ENCODE results near the gene C17orf100. TPM values are rescaled to one million over a fixed set of nuclear protein-coding genes. Genes with fewer than 3 reads are reported as not detected.

C17orf100 gene
- total RNA-seq, 4 donors from 2014 or later, result 0.81 to 3.3 (median 1.6) TPM

DNA sequence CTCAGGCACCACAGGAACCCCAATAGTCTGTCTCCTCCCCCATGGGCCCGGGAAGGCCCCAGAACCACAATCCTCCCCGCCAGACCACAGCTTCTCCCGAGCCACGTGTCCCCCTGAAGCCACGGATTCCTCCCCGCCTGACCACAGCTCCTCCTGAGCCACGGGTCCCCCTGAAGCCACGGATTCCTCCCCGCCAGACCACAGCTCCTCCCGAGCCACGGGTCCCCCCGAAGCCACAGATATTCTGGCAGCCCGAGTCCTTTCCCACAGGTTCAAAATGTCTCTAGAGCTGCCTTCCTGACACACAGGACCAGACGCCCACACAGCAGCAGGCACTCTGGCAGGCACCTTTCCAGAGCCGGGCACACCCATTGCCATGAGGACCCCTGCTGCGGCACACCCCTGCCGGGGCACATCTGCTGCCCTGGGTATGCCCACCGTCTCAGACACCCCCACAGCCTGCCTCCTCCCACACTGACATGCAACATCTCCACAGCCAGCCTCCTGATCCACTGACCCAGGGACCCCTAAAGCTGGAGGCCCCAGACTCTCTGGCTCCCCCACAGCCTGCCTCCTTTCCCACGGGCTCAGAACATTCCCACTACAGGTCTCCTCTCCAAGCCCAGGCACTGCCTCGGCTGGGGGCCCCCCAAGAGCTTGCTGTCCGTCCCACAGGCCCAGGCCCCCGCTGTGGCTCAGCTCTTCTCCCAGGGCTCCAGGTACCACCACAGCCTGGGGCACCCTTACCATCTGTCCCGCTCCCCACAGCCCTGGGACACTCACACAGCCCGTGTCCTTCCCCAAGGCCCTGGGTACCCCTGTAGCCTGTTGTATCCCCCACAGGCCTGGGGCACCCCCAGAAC lies 13.3 kb upstream of the C17orf100 start:
- no peak for TF ChIP-seq POLR2A (IDR thresholded peaks at IDR 0.05)
- TF ChIP-seq, protein P1, sequence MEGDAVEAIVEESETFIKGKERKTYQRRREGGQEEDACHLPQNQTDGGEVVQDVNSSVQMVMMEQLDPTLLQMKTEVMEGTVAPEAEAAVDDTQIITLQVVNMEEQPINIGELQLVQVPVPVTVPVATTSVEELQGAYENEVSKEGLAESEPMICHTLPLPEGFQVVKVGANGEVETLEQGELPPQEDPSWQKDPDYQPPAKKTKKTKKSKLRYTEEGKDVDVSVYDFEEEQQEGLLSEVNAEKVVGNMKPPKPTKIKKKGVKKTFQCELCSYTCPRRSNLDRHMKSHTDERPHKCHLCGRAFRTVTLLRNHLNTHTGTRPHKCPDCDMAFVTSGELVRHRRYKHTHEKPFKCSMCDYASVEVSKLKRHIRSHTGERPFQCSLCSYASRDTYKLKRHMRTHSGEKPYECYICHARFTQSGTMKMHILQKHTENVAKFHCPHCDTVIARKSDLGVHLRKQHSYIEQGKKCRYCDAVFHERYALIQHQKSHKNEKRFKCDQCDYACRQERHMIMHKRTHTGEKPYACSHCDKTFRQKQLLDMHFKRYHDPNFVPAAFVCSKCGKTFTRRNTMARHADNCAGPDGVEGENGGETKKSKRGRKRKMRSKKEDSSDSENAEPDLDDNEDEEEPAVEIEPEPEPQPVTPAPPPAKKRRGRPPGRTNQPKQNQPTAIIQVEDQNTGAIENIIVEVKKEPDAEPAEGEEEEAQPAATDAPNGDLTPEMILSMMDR (IDR thresholded peaks at IDR 0.05), result no peak
- no peak overlapping the region for H3K4me3 ChIP-seq (ENCODE audit: low read depth, poor library complexity, severe bottlenecking)
- intact Hi-C loops (cut with DNase I; ENCODE audit: low total_unique reads), result no loop called here
- DNase-seq (ENCODE audit: low spot score in 2 of 2), result no peak
- WGBS, 2 donors, result 66 to 74% methylated on average over 24 of the region's 24 CpGs

DNA sequence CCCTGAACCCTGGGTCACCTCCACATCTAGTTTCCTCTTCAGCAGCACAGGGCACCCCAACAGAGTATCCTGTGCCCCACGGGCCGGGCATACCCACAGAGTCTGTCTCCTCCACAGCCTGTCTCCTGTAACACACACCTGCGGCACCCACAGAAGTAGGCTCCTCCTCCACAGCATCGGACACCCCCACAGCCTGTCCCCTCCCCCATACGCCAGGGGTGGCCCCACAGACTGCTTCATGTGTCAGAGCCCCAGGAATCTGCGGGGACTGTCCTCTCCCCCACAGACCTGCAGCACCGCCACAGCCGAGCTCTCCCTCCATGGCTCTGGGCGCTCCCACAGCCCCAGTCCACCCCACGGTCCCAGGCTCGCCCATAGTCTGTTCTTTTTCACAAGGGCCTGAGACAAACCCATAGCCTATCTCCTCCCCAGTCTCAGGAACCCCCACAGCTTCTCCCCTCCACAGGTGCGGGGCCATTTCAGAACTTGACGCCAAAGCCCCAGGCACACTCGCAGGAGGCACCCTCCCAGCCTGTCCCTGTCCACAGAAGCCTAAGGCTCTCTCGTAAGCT lies 12.5 kb upstream of the C17orf100 start:
- no peak for DNase-seq (ENCODE audit: low spot score in 2 of 2)
- 23 to 37% methylated on average over 15 of the region's 15 CpGs for WGBS, 2 donors

DNA sequence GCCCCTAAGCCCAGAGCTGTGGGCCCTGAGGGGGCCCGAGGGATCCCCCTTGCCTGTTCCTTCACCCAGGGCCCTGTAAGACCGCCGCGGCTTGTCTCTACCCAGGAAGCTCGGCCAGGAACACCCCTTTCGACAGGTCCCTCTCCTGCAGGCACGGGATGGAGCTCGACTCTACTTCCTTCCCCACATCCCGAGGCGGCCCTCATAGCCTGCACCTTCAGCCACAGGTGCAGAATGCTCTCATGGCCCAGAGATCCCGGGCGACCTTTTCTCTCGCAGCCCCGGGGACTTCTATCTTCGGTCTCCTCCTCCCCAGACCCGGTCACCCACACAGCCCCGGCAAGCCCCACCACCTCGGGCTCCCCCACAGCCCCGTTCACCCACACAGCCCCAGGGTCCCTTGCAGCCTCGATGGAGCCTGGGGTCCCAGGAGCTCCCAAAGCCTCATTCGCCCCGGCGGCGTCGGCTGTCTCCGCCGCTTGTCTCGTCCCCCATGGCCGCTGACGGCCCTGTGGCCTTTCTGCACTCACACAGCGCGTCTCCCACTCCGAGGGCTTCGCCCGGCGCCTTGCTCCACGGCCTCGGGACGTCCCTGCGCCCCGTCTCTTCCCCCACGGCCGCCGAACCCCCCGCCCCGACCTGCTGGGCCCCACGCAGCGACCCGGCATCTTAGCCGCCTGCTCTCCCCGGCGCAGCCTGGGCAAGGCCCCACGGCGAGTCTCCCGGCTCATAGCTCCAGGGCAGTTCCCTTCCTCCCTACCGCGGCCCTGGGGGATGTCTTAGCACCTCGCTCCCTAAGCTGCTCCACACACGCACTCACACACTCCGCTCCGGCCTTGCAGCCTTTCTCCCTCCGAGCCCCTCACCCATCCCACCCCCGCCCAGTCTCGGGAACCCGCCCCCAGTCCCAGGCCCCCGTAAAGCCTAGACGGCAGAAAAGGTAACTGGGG lies 11.7 kb upstream of the C17orf100 start:
- TF ChIP-seq, protein P1 (IDR thresholded peaks at IDR 0.05), result no peak
- no peak for TF ChIP-seq POLR2A (IDR thresholded peaks at IDR 0.05)
- H3K4me3 ChIP-seq (ENCODE audit: low read depth, poor library complexity, severe bottlenecking), result peak overlapping the region; percentile 81
- WGBS, 2 donors, result 0 to 1% methylated on average over 39 to 67 of the region's 67 CpGs
- peak in 1 of 2 donors; percentile 85 for DNase-seq (ENCODE audit: low spot score in 2 of 2)
- intact Hi-C loops (cut with DNase I; ENCODE audit: low total_unique reads), result no loop called here

More for the DNA sequence above, 12.5 kb upstream of the C17orf100 start:
- intact Hi-C loops (cut with DNase I; ENCODE audit: low total_unique reads), result no loop called here
- H3K4me3 ChIP-seq (ENCODE audit: low read depth, poor library complexity, severe bottlenecking), result peak overlapping the region; percentile 81
- no peak for TF ChIP-seq POLR2A (IDR thresholded peaks at IDR 0.05)
- TF ChIP-seq, protein P1 (IDR thresholded peaks at IDR 0.05), result no peak

DNA sequence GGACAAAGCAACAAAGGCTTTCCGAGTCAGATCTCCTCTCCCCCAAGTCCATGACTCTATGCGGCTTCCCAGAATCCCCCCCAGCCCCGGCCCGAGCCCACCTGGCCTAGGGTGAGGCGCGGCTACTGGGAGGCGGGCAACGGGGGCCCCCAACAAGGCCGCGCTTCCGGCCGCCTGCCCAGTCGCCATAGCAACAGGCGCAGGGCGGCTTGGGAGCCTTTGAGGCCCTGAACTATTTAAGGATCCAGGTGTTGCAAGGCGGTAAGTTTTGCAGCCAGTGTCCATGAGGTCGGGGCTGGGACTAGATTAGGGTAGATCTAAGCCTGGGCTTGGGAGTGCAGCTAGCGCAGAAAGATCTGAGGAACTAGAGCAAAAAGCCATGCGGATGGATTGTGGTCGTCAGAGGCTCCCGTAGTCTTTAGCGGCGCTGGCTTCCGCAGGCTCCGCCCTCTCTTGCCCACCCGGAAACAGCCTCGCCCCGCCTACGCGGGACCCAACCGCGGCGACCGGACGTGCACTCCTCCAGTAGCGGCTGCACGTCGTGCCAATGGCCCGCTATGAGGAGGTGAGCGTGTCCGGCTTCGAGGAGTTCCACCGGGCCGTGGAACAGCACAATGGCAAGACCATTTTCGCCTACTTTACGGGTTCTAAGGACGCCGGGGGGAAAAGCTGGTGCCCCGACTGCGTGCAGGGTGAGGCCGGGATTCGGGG lies 10.9 kb upstream of the C17orf100 start, which contains the start of the genes KIAA0753 and TXNDC17:
KIAA0753 (minus strand) TSS at position 176 of the 711 bp plus-strand sequence. CDS start 5,608 bp downstream, outside the sequence.
TXNDC17 (plus strand) TSS at position 525 of the 711 bp plus-strand sequence; CDS start at position 548, 23 bp downstream.
- peak within 1 kb of the TSS; percentile 81 for H3K4me3 ChIP-seq (ENCODE audit: low read depth, poor library complexity, severe bottlenecking)
- TF ChIP-seq POLR2A (IDR thresholded peaks at IDR 0.05), result no peak
- TF ChIP-seq, protein P1 (IDR thresholded peaks at IDR 0.05), result no peak
- intact Hi-C loops (cut with DNase I; ENCODE audit: low total_unique reads), result no loop called here
- DNase-seq (ENCODE audit: low spot score in 2 of 2), result peak; percentile 85 to 98
- 0 to 1% methylated on average over 40 to 45 of the region's 52 CpGs for WGBS, 2 donors

All from lower leg skin (tissue), 4 donors.